H1 (cell line): ENCODE data around the gene SCN2B. TPM values are rescaled to one million over a fixed set of nuclear protein-coding genes. Genes with fewer than 3 reads are reported as not detected.

Experiments
- CTCF ChIA-PET: fragments of 300-600 bp; sonication (Branson Sonifier 250); formaldehyde crosslinking; loops from one replicate; lab custom pipeline; 2021; ENCODE audit not compliant: partially characterized antibody; lab: Charles Lee
- POLR2A ChIA-PET: fragments of 300-600 bp; sonication (Branson Sonifier 250); formaldehyde crosslinking; loops from one replicate; lab custom pipeline; 2021; ENCODE audit warnings: inconsistent platforms; ENCODE audit not compliant: partially characterized antibody; lab: Charles Lee
- DNase-seq, 2 experiments: peaks; one replicate each; pipeline versions ENCODE4 v3.0.0 to v3.0.0-alpha.2; 2010 to 2022; ENCODE audit warnings: low spot score in 2 of 2, low read depth in 1 of 2, mixed read lengths in 1 of 2
- FAIRE-seq: peaks from 2 replicates; lab custom pipeline; 2011; peaks lifted over from hg19 to GRCh38; lab: Jason Lieb, UNC
- H2AFZ ChIP-seq: 2 replicates; pipeline ENCODE4 v1.8.1; 2012; ENCODE audit warnings: low read length, inconsistent platforms
- H2AK5ac ChIP-seq: 2 replicates; pipeline ENCODE4 v1.6.1; 2013; ENCODE audit warnings: low read depth, low read length
- H2BK120ac ChIP-seq: replicated peaks from 2 replicates; pipeline ENCODE3; 2013; ENCODE audit warnings: low read depth, low read length, inconsistent platforms
- H2BK12ac ChIP-seq: 2 replicates; pipeline ENCODE4 v1.6.1; 2013; ENCODE audit warnings: low read depth, low read length
- H2BK15ac ChIP-seq: 2 replicates; pipeline ENCODE4 v1.6.1; 2013; ENCODE audit warnings: low read length
- H2BK20ac ChIP-seq: 2 replicates; pipeline ENCODE4 v1.6.1; 2013; ENCODE audit warnings: low read length
- H2BK5ac ChIP-seq: 2 replicates; pipeline ENCODE4 v1.6.1; 2013; ENCODE audit warnings: low read depth, low read length
- H3K14ac ChIP-seq: 2 replicates; pipeline ENCODE4 v1.6.1; 2013; ENCODE audit warnings: inconsistent platforms; ENCODE audit not compliant: insufficient read length
- H3K18ac ChIP-seq: 2 replicates; pipeline ENCODE4 v1.6.1; 2013; ENCODE audit warnings: low read length; ENCODE audit errors: extremely low read depth
- H3K23ac ChIP-seq: 2 replicates; pipeline ENCODE4 v1.6.1; 2013; ENCODE audit warnings: inconsistent platforms; ENCODE audit not compliant: insufficient read length
- H3K23me2 ChIP-seq: 2 replicates; pipeline ENCODE4 v1.6.1; 2013; ENCODE audit warnings: low read depth, low read length
- H3K27ac ChIP-seq: 2 replicates; pipeline ENCODE4 v1.6.1; 2011; ENCODE audit warnings: low read depth, low read length, inconsistent platforms
- H3K27me3 ChIP-seq, 4 experiments: replicated peaks in 1 of 4; 1 replicate in 1 of 4; 2 replicates in 3 of 4; pipeline versions ENCODE4 v1.6.1 to v1.8.1; 2011 to 2013; ENCODE audit warnings: low read length in 3 of 4, mild to moderate bottlenecking in 3 of 4, inconsistent platforms in 2 of 4, mixed read lengths in 2 of 4, moderate library complexity in 1 of 4; ENCODE audit not compliant: control insufficient read depth in 3 of 4, insufficient read depth in 3 of 4; ENCODE audit errors: extremely low read depth in 1 of 4
- H3K36me3 ChIP-seq, 4 experiments: 2 replicates each; pipeline versions ENCODE4 v1.6.1 to v1.8.1; 2011 to 2013; ENCODE audit warnings: mild to moderate bottlenecking in 4 of 4, low read length in 3 of 4, moderate library complexity in 2 of 4, control low read depth in 1 of 4, inconsistent platforms in 1 of 4; ENCODE audit not compliant: insufficient read depth in 4 of 4, control insufficient read depth in 2 of 4
- H3K4ac ChIP-seq: replicated peaks from 2 replicates; pipeline ENCODE3; 2013; ENCODE audit warnings: low read length, low read depth, mixed read lengths, inconsistent platforms; ENCODE audit not compliant: insufficient read length
- H3K4me1 ChIP-seq, 4 experiments: replicated peaks in 1 of 4; 1 replicate in 1 of 4; 2 replicates in 3 of 4; pipeline versions ENCODE4 v1.6.1 to v1.8.1; 2011 to 2013; ENCODE audit warnings: low read length in 3 of 4, inconsistent platforms in 2 of 4, mixed read lengths in 1 of 4; ENCODE audit not compliant: insufficient read depth in 4 of 4, control insufficient read depth in 3 of 4
- H3K4me2 ChIP-seq, 2 experiments: 2 replicates each; pipeline versions ENCODE4 v1.6.1 to v1.8.1; 2011 to 2013; ENCODE audit warnings: low read depth in 2 of 2, low read length in 2 of 2, control low read depth in 1 of 2, inconsistent platforms in 1 of 2, mild to moderate bottlenecking in 1 of 2; ENCODE audit not compliant: insufficient read depth in 1 of 2
- H3K4me3 ChIP-seq, 4 experiments: fragments of 200-600, 300-600 bp in 1 of 4; sonication (generic), shearing (Covaris generic), sonication (Bioruptor Twin) in 1 of 4; 2 replicates each; pipeline versions ENCODE4 v1.5.1 to v1.8.1; 2011 to 2016; ENCODE audit warnings: low read length in 4 of 4, low read depth in 3 of 4, control low read depth in 2 of 4, inconsistent platforms in 2 of 4, mild to moderate bottlenecking in 2 of 4, mixed read lengths in 1 of 4, moderate library complexity in 1 of 4; ENCODE audit not compliant: insufficient read depth in 2 of 4; ENCODE audit errors: extremely low read depth in 1 of 4
- H3K56ac ChIP-seq: replicated peaks from 2 replicates; pipeline ENCODE3; 2013; ENCODE audit warnings: low read depth, mild to moderate bottlenecking, mixed read lengths, low read length, inconsistent platforms; ENCODE audit not compliant: insufficient read length
- H3K79me1 ChIP-seq: 2 replicates; pipeline ENCODE4 v1.6.1; 2013; ENCODE audit warnings: low read depth, low read length, control low read depth
- H3K79me2 ChIP-seq, 2 experiments: 2 replicates each; pipeline versions ENCODE4 v1.6.1 to v1.8.1; 2012 to 2013; ENCODE audit warnings: low read length in 2 of 2, mild to moderate bottlenecking in 2 of 2, inconsistent platforms in 1 of 2; ENCODE audit not compliant: insufficient read depth in 2 of 2, control insufficient read depth in 1 of 2
- H3K9ac ChIP-seq, 4 experiments: replicated peaks in 1 of 4; 1 replicate in 1 of 4; 2 replicates in 3 of 4; pipeline versions ENCODE4 v1.6.1 to v1.8.1; 2011 to 2013; ENCODE audit warnings: low read depth in 3 of 4, low read length in 3 of 4, control low read depth in 2 of 4, mild to moderate bottlenecking in 2 of 4, moderate library complexity in 2 of 4, inconsistent platforms in 1 of 4; ENCODE audit errors: extremely low read depth in 1 of 4
- H3K9me3 ChIP-seq, 2 experiments: 2 replicates each; pipeline versions ENCODE4 v1.6.1 to v1.8.1; 2012 to 2013; ENCODE audit warnings: mild to moderate bottlenecking in 2 of 2, moderate library complexity in 2 of 2, control low read depth in 1 of 2, inconsistent platforms in 1 of 2, low read depth in 1 of 2, low read length in 1 of 2, mixed read lengths in 1 of 2; ENCODE audit not compliant: insufficient read depth in 2 of 2
- H4K20me1 ChIP-seq, 2 experiments: replicated peaks in 1 of 2; 2 replicates each; pipeline versions ENCODE3 to v1.8.1; 2011 to 2013; ENCODE audit warnings: inconsistent platforms in 2 of 2, low read length in 2 of 2, mild to moderate bottlenecking in 1 of 2; ENCODE audit not compliant: insufficient read depth in 2 of 2, control insufficient read depth in 1 of 2
- H4K5ac ChIP-seq: 2 replicates; pipeline ENCODE4 v1.6.1; 2013; ENCODE audit warnings: low read length, low read depth, mixed read lengths, inconsistent platforms; ENCODE audit not compliant: insufficient read length
- H4K8ac ChIP-seq: 2 replicates; pipeline ENCODE4 v1.8.0; 2013; ENCODE audit warnings: mild to moderate bottlenecking, moderate library complexity, low read length, inconsistent platforms; ENCODE audit not compliant: insufficient read depth; ENCODE audit errors: extremely low read depth
- H4K91ac ChIP-seq: replicated peaks from 2 replicates; pipeline ENCODE3; 2013; ENCODE audit warnings: low read length, mixed read lengths, inconsistent platforms; ENCODE audit not compliant: insufficient read length
- ATF2 ChIP-seq: IDR thresholded peaks from 2 replicates; pipeline ENCODE4 v1.6.1; 2012; ENCODE audit warnings: low read length, inconsistent platforms
- BACH1 ChIP-seq: IDR thresholded peaks from 2 replicates; pipeline ENCODE4 v1.6.1; 2012; ENCODE audit warnings: low read length, improper control_type of control experiment
- CBX5 ChIP-seq: fragments of 300-800, 300-1000 bp; sonication (generic); IDR thresholded peaks from 2 replicates; pipeline ENCODE4 v1.7.1; 2016; ENCODE audit warnings: antibody characterized with exemption, low read length, low read depth
- CBX8 ChIP-seq: fragments of 300-800, 300-1000 bp; sonication (generic); IDR thresholded peaks from 2 replicates; pipeline ENCODE4 v1.7.1; 2016; ENCODE audit warnings: low read depth, low read length, borderline replicate concordance
- EGR1 ChIP-seq: IDR thresholded peaks from 2 replicates; pipeline ENCODE4 v1.6.1; 2011; ENCODE audit warnings: low read depth, low read length, borderline replicate concordance
- GTF2F1 ChIP-seq: IDR thresholded peaks from 2 replicates; pipeline ENCODE4 v1.6.1; 2012; ENCODE audit warnings: low read depth, low read length, improper control_type of control experiment, borderline replicate concordance
- PHF8 ChIP-seq: fragments of 200-600 bp; sonication (generic); conservative IDR thresholded peaks from 2 replicates; pipeline ENCODE4 v1.7.1; 2012; ENCODE audit warnings: low read depth, mild to moderate bottlenecking, inconsistent platforms, low read length, moderate library complexity
- POLR2AphosphoS5 ChIP-seq: IDR thresholded peaks from 2 replicates; pipeline ENCODE4 v1.6.1; 2011; ENCODE audit warnings: low read depth, low read length
- RBBP5 ChIP-seq: IDR thresholded peaks from 2 replicates; pipeline ENCODE4 v1.7.1; 2012; ENCODE audit warnings: low read depth, mild to moderate bottlenecking, inconsistent platforms, low read length, moderate library complexity, borderline replicate concordance
- RNF2 ChIP-seq: fragments of 200-900, 300-1000 bp; sonication (generic); IDR thresholded peaks from 2 replicates; pipeline ENCODE4 v1.7.1; 2016; ENCODE audit warnings: borderline replicate concordance, low read depth, mild to moderate bottlenecking, antibody characterized with exemption, low read length; ENCODE audit not compliant: poor library complexity, severe bottlenecking; ENCODE audit errors: missing control alignments
- SAP30 ChIP-seq: fragments of 300-600 bp; sonication (generic); IDR thresholded peaks from 2 replicates; pipeline ENCODE4 v1.7.1; 2012; ENCODE audit warnings: low read length, moderate library complexity, mild to moderate bottlenecking, inconsistent platforms; ENCODE audit not compliant: insufficient read depth, insufficient replicate concordance
- TAF1 ChIP-seq: IDR thresholded peaks from 2 replicates; pipeline ENCODE4 v1.6.1; 2011; ENCODE audit warnings: mild to moderate bottlenecking, low read depth, low read length
- WGBS, 2 experiments: shearing (Covaris generic) in 1 of 2; methylation state at CpG; one replicate each; pipeline versions ENCODE4 v1.1.6 to v1.1.7; 2013 to 2015; ENCODE audit warnings: low lambda C conversion rate in 2 of 2, mixed read lengths in 2 of 2, inconsistent platforms in 1 of 2, low coverage in 1 of 2, missing lambda C conversion rate in 1 of 2; ENCODE audit not compliant: insufficient replicate concordance in 2 of 2, insufficient coverage in 1 of 2, insufficient read length in 1 of 2; ENCODE audit errors: extremely low coverage in 1 of 2, missing lambda C conversion rate in 1 of 2; 5-methylcytosine and 5-hydroxymethylcytosine counted together
- polyA plus RNA-seq, 7 experiments: library from polyadenylated mRNA; depleted of rRNA in 3 of 7; stranded (reverse) in 5 of 7; unstranded in 2 of 7; fragments of >200 nt in 5 of 7; fragments of 200-250 nt in 2 of 7; gene quantifications; 1 replicate in 5 of 7; 2 replicates in 1 of 7; 4 replicates in 1 of 7; pipeline versions ENCODE4 v1.2.1 to v1.2.3, GENCODE V29; 2011 to 2013; ENCODE audit warnings: missing spikeins in 2 of 7, mixed read lengths in 2 of 7
- total RNA-seq: library from RNA; stranded (reverse); fragmentation: NEBNext Ultra II Directional; extraction: Animal tissue kit (Norgen Biotek cat#: 25700); gene quantifications from 2 replicates; pipeline ENCODE4 v1.2.1, GENCODE V29; 2021

The SCN2B gene
- total and polyA plus RNA-seq, 2 of the 8 experiments (the other 6 are each of a cell fraction or from before 2014, with no cell fraction given), result 0.14 to 0.24 TPM

DNA sequence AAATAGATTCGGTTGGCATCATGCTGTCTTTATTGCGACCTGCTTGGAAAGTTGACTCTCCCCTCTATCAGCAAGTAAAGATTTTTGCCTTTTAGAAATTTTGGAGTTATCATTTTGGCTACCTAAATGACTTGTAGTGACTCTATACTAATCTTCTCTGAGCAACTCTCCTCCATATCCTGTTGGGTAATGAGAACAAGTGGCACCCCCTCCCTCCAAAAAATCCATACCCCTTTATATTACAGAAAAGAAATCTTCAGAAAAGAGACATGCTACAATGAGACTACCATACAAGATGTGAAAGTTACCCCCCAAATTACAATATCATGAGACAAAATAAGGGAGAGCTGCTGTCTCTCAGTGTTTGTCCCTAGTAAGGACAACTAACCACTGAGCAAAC is 47.1 kb upstream of the SCN2B start:
- Histone ChIP-seq H3K27ac (no peak overlapping the region), H3K79me2 (no peaks in the 10 kb centered on the region), H3K14ac (no peak overlapping the region), H3K36me3 (no peaks in the 10 kb centered on the region), H3K9me3 (no peaks in the 10 kb centered on the region), H2BK15ac (no peak overlapping the region), H2AFZ (no peak overlapping the region), H3K4me3 (no peak overlapping the region), H4K5ac (no peak overlapping the region), H3K79me1 (no peaks in the 10 kb centered on the region), H3K56ac (no peak overlapping the region), H4K91ac (no peak overlapping the region), H2AK5ac (no peak overlapping the region), H2BK5ac (no peak overlapping the region), H3K9ac (no peak overlapping the region), H3K23ac (no peak overlapping the region), H3K4ac (no peak overlapping the region), H2BK20ac (no peak overlapping the region), H3K4me1 (peaks cover 0 to 3% (median 0%) of the 10 kb centered on the region in 4 experiments; a peak in 1 of 7 replicates), H2BK120ac (no peak overlapping the region), H3K18ac (no peak overlapping the region), H3K4me2 (no peak overlapping the region), H3K23me2 (no peaks in the 10 kb centered on the region), H3K27me3 (no peaks in the 10 kb centered on the region), H4K8ac (no peak overlapping the region), H2BK12ac (no peak overlapping the region), H4K20me1 (no peaks in the 10 kb centered on the region)
- CTCF ChIA-PET, result interaction anchor here (1.2 kb wide), 1 partner anchor 72 kb away, joined by 4 read pairs; no protein-coding TSS in a partner anchor
- DNase-seq, result no peak
- WGBS, 2 experiments, result 97% methylated on average over 2 of the region's 2 CpGs; no CpG with 5 or more reads in 1 of the 2 experiments
- POLR2A ChIA-PET, result interaction anchor here (1.1 kb wide), 1 partner anchor 12 kb away, joined by 3 read pairs; no protein-coding TSS in a partner anchor
- FAIRE-seq, result no peak
- TF ChIP-seq BACH1 (no peak), GTF2F1 (no peak), CBX8 (no peak), TAF1 (no peak), RNF2 (no peak), CBX5 (no peak), SAP30 (no peak), RBBP5 (no peak), PHF8 (no peak), EGR1 (no peak), POLR2AphosphoS5 (no peak), ATF2 (no peak)
